Smooth muscle cell of the pulmonary artery (primary cell): Measurements from ENCODE around the gene KRTAP27-1. TPM values are rescaled to one million over a fixed set of nuclear protein-coding genes. Genes with fewer than 3 reads are reported as not detected.

Source experiments
- total RNA-seq: library from RNA; depleted of rRNA; stranded (reverse); fragments of >200 nt; gene quantifications from 2 replicates; pipeline ENCODE4 v1.2.3, GENCODE V29; 2014

Gene KRTAP27-1, protein sequence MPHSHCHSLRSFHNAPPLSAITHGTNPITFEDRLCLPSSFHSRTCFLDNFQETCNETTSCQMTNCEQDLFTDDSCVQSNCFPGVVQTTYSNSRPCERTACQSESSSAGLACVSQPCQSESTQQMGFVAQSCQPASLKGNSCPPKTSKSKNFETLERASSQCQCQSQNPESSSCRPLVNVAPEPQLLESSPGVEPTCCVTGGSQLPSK
- total RNA-seq = not detected in 2 replicates

DNA sequence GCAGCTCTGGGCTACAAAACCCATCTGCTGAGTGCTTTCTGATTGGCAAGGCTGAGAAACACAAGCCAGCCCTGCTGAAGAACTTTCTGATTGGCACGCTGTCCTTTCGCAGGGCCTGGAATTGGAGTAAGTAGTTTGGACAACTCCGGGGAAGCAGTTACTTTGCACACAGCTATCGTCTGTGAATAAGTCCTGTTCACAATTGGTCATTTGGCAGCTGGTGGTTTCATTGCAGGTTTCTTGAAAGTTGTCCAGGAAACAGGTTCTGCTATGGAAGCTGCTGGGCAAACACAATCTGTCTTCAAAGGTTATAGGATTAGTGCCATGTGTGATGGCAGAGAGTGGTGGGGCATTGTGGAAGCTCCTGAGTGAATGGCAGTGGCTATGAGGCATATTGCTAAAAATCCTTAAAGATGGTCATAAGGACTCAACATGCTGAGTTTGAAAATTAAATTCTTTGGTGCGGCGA is at the start of gene KRTAP27-1:
Gene KRTAP27-1 (minus strand): TSS at position 419 of the 469 bp plus-strand sequence. CDS start 26 bp downstream, at position 393.

DNA sequence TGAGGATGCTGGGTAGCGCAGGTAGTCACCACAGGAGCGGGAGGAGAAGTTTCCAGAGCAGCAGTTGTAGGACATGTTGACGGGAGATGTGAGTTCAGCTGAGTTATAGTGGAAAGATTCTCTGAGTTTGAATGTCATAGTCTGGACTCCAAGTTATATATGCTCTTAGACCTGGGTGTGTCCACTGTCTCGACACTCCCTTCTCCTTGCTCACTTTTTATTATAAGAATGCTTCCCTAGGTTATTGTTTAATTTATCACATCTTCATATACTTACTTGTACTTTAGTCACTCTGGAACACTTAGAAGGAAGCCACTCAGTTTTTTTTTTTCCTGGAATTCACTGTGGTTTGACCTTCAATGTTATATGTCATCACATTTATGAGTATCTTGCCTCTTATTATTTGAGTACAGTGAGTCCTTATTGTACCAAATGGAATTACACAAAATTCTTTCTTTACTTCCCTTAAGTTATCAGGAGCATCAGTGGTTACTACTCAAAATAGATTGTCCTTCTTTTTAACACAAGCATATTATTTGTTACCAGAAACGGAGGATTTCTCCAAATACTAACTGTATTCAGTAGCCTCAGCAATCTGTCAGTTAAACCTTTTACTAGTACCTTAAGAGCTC is 34.8 kb upstream of the KRTAP27-1 start, which contains the start of gene KRTAP13-2:
Gene KRTAP13-2 (minus strand): TSS at position 133 of the 632 bp plus-strand sequence. CDS start 58 bp downstream, at position 75.

DNA sequence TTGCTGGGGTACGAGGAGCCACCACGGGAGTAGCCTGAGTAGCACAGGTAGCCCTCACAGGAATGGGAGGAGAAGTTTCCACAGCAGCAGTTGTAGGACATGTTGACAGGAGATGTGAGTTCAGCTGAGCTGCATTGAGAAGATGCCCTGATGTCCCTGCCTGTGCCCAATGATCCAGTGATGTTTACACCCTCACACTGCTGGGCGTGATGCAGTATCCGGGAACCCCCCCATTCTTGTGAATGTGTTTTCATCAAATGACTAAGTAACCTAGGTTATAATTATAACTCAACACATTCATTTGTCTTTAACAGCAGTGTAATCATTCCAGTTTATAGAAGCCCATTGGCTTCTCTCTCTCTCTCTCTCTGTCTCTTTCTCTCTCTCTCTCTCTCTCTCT is 11.0 kb upstream of the KRTAP27-1 start, which contains the start of gene KRTAP23-1:
Gene KRTAP23-1 (minus strand): TSS at position 101 of the 400 bp plus-strand sequence. CDS start 0 bp downstream, at position 101.

DNA sequence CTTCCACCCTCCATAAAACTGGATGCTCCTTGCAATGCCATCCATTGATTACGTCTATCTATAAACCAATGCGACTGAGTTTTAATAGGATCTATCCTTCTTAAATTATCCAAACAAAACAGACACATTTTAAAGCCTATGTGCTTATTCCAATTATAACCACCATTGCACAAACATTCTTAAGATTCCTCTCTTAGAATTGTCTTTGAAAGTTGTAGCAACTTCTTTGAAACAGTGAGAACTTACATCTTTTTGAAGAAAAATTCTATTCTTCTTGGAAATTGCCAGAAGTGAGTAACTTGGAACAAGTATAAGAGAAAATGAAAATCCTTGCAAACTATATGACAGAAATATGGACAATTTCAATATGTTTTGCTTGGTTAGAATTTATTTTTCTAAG is 17.3 kb downstream of the KRTAP27-1 start, which contains the start of gene KRTAP26-1:
Gene KRTAP26-1 (minus strand): TSS at position 101 of the 400 bp plus-strand sequence. CDS start 280 bp downstream, outside the sequence.

DNA sequence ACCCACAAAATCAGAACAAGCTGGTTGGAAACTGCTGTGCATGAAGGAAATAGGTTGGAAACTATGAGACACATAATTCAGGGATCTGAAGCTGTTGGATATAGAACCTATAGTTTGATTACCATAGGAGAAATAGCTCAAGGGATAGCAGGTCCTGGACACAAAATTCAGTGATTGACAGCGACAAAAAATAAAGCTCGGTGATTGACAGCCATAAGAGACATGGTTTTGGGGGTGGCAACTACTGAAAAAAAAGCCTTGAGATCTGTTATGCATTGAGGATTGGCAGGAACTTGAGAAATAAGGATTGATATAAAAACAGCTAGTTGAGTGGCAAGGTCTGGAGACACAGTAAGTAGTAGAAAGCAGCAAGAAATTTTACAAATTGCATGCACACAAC is 48.3 kb downstream of the KRTAP27-1 start, which contains the start of gene KRTAP25-1:
Gene KRTAP25-1 (minus strand): TSS at position 300 of the 400 bp plus-strand sequence. CDS start 24 bp downstream, at position 276.

Other genes starting within 250 kb of the KRTAP27-1 start
- not detected in 2 replicates for gene CLDN17, start 170.9 kb downstream of the KRTAP27-1 start, total RNA-seq
- gene CLDN8, start 121.6 kb downstream of the KRTAP27-1 start, total RNA-seq = not detected in 2 replicates
- gene KRTAP24-1, start 54.7 kb downstream of the KRTAP27-1 start, total RNA-seq = not detected in 2 replicates
- not detected in 2 replicates for gene KRTAP25-1, start 48.2 kb downstream of the KRTAP27-1 start, total RNA-seq
- gene KRTAP26-1, start 17.4 kb downstream of the KRTAP27-1 start, total RNA-seq = not detected in 2 replicates
- gene KRTAP23-1, start 10.9 kb upstream of the KRTAP27-1 start, total RNA-seq = not detected in 2 replicates
- gene KRTAP13-2, start 34.6 kb upstream of the KRTAP27-1 start, total RNA-seq = not detected in 2 replicates
- gene KRTAP13-1, start 58.3 kb upstream of the KRTAP27-1 start, total RNA-seq = not detected in 2 replicates
- gene KRTAP13-3, start 88.2 kb upstream of the KRTAP27-1 start, total RNA-seq = not detected in 2 replicates
- not detected in 2 replicates for gene KRTAP13-4, start 92.5 kb upstream of the KRTAP27-1 start, total RNA-seq
- gene KRTAP15-1, start 102.6 kb upstream of the KRTAP27-1 start, total RNA-seq = not detected in 2 replicates
- gene KRTAP19-1, start 142.7 kb upstream of the KRTAP27-1 start, total RNA-seq = not detected in 2 replicates
- gene KRTAP19-2, start 149.7 kb upstream of the KRTAP27-1 start, total RNA-seq = not detected in 2 replicates
- gene KRTAP19-3, start 154.3 kb upstream of the KRTAP27-1 start, total RNA-seq = not detected in 2 replicates
- not detected in 2 replicates for gene KRTAP19-4, start 159.5 kb upstream of the KRTAP27-1 start, total RNA-seq
- not detected in 2 replicates for gene KRTAP19-5, start 164.4 kb upstream of the KRTAP27-1 start, total RNA-seq
- gene KRTAP19-6, start 204.2 kb upstream of the KRTAP27-1 start, total RNA-seq = not detected in 2 replicates
- not detected in 2 replicates for gene KRTAP19-7, start 223.6 kb upstream of the KRTAP27-1 start, total RNA-seq